GM23248 (cell line): ENCODE data around the gene PYGO2.

Experiments used
- EZH2 ChIP-seq: fragments of 200-600 bp; sonication (generic); IDR thresholded peaks from 2 replicates; pipeline ENCODE4 v1.6.1; 2018; ENCODE audit warnings: antibody characterized with exemption, mild to moderate bottlenecking; ENCODE audit not compliant: insufficient read depth, poor library complexity, severe bottlenecking
- EZH2phosphoT487 ChIP-seq: fragments of 200-600 bp; sonication (generic); IDR thresholded peaks from 2 replicates; pipeline ENCODE4 v1.6.1; 2018; ENCODE audit warnings: antibody characterized with exemption, moderate library complexity, mild to moderate bottlenecking, low read depth; ENCODE audit not compliant: insufficient read depth

DNA sequence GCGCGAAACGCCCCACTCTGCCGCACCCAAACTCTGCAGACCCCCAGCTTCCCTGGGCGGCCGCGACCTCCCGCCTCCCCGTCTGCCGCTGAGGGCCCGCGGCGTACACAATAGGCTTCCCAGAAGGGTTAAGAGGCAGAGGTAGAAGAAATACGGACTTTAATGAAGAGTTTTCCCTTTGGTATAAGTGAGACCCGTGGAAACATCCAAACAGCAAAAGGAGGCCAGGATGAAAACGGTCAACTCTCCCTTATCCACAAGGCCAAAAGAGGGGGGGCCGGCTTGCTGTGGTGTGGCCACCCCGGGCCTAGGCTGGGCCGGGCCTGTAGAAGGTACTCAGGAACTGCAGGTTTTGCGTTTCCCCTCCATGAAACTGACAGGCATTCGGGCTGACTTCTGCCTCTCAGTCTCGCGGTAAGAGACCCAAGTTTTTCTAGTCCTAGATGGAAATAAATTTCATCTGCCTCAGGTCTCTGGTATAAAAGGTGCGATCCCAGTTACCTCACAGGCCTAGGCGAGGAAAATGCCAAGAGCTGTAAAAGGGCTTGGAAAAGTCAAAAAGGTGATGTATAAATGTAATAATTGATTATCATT is 671 bp upstream of the PYGO2 start:
- TF ChIP-seq EZH2phosphoT487 (no peak), EZH2 (no peak)
